HS-27A (cell line): Measurements from ENCODE around the gene ERICH6.
"Not testable (repeated sequence)": the region's sequence is repeated elsewhere in the genome, so short reads cannot be mapped to it uniquely, and the experiment has no call there.

Experiments
- DNase-seq: peaks from one replicate; pipeline ENCODE4 v3.0.0-alpha.2; 2012; ENCODE audit warnings: low read depth, missing footprints

Gene ERICH6

DNA sequence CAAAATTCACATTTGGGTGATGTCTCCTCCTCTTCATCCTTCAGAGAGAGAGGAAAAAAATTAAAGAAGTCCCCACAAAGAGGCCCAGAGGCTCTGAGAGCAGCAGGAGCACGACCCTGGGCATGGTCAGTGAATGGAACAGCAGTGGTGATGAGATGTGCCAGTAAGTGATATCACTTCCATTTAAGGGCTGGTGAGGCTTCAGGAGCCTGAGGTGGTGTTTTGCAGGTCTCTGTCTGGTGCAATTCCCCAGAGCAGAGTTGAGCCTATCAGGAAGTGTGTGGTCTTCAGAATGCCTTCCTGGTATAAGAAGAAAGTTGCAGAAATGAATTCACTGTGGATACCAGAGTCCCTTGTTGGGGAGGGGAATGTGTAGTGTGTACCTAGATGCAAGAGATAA, 21.4 kb downstream of the ERICH6 start:
- DNase-seq, result no peak

DNA sequence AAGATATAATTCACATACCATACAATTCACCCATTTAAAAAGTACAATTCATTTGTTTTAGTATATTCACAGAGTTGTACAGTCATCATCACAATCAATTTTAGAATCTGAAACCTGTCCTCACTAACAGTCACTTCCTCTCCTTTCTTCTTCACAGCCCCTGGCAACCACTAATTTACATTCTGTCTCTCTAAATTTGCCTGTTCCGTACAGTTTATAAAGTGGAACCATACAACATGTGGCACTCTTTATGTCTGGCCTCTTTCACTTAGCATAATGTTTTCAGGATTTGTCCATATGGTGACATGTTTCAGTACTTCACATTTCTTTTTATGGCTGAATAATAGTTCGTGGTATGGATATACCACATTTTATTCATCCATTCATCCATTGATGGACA, 22.7 kb downstream of the ERICH6 start:
- no peak for DNase-seq

DNA sequence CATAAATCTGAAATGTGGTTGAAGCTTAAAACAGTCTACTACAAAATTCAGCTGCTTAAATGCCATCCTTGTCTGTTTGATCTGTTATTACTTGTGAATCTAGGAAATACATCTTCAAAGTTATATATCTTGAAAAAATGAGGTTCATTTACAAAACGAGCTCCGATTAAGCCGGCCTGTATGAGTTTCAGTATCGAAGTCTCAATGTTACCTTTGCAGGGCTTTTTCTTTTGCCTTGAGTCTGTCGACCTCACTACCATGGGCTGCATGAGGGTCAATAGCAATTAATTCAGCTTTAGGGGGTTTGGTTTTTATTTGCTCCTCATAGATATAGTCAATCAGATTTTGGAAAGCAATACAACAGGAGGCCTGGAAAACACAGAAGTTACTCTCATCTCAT, 23.2 kb downstream of the ERICH6 start:
- no peak for DNase-seq

DNA sequence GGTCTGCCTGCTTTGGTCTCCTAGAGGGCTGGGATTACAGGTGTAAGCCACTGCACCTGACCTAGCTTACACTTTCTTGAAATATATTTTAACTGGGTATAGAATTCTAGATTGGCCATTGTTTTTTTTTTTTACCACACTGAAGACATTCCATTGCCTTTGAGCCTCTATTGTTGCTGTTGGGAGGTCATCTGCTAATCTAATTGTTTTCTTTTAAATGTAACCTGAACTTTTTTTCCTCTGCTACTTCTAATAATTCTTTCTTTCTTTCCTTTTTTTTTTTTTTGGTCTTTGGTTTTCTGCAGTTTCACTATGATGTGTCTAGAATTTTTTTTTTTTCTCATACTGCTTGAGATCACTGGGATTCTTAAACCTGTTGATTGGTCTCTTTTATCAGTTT, 28.1 kb downstream of the ERICH6 start:
- no peak for DNase-seq

DNA sequence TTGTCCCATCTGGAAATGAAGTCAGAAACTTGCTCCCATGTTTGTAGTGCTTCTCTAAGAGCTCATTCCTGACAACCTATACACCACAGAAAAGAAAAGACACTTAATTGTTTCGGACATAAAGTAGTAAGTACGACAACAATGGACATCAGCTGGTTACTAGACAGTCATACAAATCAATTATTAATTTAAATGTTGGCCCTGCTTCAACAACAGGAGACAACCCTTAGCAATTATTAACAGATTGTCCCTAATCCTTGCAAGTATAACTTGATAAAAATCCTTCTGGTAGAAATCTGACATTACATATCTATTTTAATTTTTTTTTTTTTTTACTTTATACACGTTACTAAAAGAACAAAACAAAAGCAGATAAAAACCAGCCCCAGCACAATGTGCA, 29.8 kb downstream of the ERICH6 start:
- no peak for DNase-seq

DNA sequence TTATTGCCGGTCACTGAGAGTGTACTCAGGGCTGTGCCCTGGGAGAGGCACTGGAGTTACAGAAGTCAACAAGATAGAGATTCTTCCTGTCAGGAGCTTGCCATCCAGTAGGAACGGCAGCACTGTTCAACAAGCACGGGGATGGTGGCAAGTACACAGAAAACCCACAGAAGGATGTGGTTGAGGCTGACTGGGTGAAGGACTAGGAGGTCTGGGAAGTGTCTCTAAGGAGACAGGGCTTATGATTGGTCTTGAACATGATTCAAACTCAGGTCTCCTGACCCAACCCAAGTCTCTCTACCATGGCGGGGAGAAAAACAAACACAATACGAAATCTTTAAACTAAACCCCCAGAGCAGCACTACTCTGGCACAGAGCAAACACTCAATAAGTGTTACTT, 37.6 kb downstream of the ERICH6 start:
- DNase-seq, result no peak

DNA sequence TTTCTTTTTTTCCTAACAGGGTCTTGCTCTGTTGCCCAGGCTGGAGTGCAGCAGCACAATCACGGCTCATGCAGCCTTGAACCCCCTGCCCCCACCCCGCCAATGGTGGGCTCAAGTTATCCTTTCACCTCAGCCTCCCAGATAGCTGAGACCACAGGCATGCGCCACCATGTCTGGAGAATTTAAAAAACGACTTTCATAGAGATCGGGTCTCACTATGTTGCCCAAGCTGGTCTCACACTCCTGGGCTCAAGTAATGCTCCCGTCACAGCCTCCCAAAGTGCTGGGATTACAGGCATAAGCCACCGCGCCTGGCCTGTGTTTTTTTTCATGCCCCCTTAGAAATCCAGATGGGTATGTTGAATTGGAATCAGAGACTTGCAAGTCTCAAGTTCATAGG, 40.3 kb downstream of the ERICH6 start:
- DNase-seq, result no peak

DNA sequence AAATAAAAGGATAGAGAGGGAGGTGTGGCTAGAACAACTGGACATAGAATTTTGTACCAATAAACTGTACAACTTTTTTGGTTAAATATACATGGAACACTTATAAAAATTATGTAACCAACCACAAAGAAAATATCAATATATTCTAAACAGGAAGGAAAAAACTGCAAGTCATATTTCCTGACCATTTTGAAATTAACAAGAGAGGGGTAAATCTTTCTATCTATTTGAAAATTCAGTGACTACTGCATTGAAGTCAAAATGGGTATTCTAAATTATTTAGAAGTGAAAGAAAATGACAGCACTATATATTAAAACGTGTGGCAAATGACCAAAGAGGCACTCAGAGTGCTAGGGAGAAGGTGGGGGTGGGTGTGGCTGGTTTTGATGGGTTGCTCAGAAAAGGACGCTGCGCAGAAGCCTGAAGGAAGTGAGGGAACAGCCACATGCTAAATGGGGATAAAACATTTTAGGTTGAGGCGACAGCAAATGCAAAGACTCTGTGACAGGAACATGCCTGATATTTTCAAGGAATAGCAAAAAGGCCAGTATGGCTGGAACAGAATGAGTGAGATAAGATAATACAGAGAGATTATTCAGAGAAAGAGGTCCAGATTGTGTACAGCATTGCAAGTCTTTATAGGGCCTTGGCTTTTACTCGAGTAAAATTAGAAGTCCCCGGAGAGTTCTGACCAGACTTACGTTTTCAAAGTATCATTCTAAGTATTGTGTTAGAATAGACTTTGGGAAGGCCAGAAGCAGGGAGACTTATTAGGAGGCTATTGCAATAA, 41.1 kb downstream of the ERICH6 start:
- no peak for DNase-seq

DNA sequence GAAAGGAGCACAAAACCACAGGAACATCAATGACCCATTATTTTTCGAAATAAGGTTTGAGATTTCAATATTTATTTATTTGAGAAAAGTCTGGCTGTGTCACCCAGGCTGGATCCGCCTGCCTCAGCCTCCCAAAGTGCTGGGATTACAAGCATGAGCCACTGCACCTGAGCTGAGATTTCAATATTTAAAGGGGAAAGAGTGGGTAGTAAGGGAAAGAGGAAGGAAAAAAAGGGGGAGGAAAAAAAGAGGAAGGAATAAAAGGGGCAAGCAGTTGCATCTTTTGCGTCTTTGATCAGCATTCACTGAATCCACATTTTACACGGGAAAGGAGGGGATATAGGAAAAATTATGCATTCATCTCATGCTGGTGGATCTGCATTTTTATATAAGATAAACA, 47.4 kb downstream of the ERICH6 start:
- DNase-seq, result no peak

DNA sequence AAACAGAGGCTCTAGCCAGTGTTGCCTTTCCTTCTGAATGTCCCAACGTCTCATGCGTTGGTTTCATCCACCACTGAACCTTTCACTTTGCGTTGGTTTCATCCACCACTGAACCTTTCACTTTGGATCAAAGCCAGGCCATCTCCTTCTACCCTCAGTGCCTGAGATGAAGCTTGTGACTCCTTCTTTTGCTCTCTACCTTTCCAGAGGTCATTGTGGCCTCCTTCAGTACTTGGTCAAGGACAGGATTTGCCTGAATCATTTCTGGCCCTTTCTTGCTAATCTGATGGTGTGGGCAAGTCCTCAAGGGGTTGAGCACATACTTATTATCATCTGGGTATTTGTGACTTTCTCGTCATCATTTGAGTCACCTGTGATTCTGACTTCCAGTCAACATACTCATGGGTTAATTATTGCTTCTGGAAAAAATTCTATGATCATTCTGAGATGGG, 50.6 kb downstream of the ERICH6 start:
- no peak for DNase-seq

DNA sequence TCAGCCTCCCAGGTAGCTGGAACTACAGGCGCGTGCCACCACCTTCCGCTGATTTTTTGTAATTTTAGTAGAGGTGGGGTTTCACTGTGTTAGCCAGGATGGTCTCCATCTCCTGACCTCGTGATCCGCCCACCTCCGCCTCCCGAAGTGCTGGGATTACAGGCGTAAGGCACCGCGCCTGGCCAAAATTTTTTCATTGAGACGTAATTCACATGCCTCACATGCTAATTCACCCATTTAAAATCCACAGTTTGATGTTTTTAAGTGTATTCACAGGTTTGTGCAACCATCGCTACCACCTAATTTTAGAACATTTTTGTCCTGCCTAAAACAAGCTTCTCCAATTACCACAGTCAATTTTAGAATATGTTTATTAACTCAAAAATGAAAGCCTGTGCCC, 63.5 kb downstream of the ERICH6 start:
- no peak for DNase-seq

DNA sequence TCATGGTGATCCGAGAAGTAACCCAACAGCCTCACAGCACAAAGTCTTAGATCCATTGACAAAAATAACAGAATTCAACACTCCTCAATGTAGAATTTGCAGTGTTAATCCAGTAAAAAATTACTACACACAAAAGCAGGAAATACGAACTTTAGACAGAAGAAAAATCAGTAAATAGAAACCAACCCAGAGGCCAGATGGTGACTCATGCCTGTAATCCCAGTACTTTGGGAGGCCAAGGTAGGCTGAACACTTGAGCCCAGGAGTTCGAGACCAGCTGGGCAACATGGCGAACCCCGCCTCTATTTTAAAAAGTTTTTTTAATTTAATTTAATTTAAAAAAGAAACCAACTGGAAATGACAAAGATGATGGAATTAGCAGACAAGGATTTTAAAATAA, 64.5 kb downstream of the ERICH6 start:
- DNase-seq, result no peak

DNA sequence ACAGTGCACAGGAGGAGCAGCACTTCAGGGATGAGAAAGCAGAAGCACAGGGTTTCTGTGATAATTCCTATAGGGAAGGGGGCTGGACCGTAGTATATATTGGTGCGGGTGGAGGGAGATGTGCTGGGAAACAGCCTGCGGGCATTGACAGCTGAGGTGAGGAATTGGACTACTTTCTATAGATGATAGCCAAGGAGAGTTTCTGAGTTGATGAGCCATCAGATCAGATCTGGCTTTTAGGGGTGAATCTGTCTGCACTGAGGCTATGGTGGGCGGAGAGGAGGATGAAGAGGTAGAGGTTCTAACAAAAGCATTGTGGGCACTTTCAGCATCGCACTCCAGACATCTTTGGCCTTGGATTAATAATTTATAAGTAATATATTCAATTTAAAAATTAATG, 67.5 kb downstream of the ERICH6 start:
- no peak for DNase-seq

DNA sequence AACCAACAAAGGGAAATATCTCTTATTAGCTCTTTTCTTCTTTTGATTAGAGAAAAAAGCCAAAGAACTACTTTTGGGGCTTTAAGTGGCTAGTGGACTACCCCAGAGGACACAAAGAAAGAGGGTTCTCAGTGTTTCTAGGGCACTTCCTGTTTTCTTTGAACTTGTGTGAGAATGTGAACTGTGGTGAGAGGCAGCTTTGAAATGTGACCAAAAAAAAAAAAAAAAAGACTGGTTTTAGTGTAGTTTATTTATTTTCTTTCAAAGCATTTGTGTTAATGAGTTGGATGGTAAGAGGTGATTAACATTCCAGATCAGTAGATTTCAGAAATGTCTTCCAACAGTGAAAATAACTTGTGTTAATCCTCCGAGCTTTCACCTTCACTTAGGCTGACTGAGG, 68.2 kb downstream of the ERICH6 start:
- DNase-seq, result no peak

DNA sequence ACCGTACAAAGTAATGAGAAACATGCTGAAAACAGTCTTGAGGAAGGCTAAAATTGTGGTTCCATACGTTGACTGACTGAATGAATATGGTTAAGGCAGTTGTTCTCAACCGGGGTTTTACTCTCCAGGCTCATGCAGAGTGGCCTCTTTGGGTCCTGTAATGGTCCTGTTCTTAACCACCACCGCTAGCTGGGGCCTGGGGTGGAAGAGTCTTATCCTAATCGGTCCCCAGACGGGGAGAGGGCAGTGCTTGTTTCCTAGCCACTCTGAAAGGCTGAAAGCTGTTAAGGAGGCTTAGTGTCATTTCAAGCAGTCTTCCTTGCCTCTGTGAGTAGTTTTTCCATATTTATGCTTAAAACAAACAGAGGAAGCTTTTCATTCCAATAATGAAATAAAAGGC, 68.6 kb downstream of the ERICH6 start:
- no peak for DNase-seq

DNA sequence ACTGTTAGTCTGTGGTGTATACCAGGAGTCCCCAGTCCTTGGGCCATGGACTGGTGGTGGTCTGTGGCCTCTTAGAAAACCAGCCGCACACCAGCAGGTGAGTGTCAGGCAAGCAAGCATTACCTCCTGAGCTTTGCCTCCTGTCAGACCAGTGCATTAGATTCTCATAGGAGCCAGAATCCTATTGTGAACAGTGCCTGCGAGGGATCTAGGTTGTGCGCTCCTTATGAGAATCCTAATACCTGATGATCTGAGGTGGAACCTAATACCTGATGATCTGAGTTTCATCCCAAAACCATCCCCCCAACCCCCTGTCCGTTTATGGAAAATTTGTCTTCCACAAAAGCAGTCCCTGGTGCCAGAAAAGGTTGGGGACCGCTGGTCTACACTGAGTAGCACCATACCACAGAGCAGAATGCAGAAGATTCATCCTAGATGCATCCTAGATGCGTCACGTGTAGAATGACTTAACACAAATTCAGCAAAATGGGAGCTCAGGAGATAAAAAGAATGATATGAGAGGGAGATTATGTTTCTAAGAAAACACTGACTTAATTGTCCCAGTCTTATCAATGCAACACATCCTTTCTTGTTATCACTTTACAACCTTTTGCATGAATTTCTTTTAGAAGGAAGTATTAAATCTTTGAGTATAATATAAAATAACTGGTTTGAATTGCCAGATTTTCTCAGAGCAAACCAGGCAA, 72.1 kb downstream of the ERICH6 start:
- no peak for DNase-seq

DNA sequence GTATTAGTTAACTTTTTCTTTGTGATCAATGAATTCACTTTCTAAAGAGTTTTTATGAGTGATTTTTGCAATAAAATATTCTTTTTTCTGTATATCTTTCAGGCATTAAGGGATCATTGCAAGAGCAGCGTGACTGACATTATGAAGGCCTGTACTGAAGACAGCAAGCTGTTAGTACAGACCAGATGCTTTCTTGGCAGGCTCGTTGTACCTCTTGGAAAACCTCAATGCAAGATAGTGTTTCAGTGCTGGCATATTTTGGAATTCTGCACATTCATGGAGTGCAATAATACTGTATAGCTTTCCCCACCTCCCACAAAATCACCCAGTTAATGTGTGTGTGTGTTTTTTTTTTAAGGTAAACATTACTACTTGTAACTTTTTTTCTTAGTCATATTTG, 76.2 kb downstream of the ERICH6 start:
- no peak for DNase-seq

DNA sequence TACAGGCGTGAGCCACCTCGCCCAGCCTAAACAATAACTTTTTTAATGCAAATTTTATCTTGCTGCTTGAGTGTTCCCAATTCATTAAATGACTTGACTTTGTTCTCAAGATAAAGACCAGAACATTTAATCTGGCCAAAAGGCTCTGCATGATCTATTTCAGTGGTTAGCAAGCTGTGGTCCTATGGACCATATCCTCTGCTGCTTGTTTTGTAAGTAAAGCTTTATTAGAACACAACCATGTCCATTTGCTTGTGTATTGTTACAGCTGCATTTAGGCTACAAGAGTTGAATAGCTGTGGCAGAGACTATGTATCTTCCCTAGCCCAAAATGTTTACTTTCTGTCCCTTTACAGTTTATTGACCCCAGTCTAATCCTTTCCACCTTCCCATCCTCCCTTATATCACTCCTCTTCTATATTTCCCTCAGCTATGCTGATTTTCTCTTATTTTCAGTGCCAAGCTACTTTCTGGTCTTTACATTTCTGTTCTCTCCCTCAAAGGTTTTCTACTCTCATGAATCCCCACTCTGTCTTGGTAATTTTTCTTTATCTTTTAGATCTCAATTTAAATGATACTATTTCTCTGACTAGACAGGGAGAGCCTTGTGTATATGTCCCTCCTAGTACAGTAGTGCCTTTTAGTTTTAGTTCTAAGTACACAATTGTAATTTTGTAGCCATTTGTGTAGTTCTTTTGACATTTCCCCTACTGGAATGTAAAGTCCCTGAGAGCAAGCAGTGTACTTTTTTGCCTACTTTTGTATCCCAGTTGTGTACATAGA, 77.4 kb downstream of the ERICH6 start:
- DNase-seq, result no peak

DNA sequence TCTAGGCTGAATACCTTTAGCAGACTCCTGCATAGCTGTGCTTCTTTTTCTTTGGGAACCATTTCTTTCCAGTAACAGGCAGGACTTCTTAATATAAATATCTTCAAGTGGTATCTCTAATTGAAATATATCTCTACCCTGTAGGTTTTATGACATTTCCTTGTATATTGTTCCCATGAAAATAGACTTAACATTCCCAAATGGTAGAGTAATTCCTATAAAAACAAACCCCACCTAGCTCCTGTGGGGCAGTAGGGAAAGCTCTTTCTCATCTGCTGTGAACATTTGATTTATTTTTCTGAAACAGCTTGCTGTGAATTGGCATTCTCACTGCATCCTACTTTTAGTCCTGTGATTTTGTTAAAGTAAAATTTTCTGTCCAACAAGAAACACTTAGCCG, 79.8 kb downstream of the ERICH6 start:
- DNase-seq, result no peak

DNA sequence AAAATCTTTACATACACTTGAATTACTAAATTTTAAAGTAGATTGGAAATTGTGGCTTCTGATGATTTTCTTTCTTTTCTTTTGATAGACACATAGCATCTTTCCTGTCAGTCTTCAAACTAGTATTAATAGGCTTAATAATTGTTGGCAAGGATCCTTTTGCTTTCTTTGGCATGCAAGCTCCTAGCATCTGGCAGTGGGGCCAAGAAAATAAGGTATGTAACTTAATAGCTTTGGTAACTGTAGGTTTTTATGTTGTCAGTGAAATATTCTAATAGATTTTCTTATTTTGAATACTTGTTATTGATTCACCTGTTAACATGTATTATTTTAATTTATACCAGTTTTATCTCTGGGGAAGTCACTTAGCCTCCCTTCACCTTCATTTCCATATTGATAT, 80.8 kb downstream of the ERICH6 start:
- not testable (repeated sequence) for DNase-seq

DNA sequence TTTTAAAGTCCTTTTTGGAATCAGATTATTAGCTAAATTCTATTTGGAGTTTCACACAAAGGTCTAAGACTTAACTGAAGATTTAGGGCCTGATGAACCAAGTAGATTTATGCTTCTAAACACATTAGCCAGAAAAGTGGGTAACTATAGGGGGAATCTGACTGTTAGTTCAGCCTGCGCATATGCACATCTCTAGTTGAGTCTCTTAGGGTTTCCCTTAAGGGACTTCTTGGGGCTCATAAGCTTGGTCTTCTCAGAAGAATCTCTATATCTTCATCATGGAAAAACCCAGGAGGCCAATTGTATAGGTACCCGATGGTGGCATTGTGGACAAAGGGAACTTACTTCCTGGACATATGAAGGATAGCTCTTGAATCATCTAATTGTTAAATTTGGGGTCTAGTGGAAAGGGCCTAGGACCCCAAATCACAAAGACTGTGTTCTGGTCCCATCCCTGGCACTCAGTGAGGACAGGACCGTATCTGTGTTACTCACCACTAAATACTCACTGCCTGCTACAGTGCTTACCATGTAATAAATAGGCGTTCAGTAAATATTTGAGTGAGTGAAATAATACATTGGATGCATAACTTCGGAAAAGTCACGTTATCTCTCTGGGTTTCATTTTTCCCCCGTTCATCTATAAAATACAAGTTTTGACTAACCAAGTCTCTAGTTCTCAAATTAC, 83.6 kb downstream of the ERICH6 start:
- no peak for DNase-seq

DNA sequence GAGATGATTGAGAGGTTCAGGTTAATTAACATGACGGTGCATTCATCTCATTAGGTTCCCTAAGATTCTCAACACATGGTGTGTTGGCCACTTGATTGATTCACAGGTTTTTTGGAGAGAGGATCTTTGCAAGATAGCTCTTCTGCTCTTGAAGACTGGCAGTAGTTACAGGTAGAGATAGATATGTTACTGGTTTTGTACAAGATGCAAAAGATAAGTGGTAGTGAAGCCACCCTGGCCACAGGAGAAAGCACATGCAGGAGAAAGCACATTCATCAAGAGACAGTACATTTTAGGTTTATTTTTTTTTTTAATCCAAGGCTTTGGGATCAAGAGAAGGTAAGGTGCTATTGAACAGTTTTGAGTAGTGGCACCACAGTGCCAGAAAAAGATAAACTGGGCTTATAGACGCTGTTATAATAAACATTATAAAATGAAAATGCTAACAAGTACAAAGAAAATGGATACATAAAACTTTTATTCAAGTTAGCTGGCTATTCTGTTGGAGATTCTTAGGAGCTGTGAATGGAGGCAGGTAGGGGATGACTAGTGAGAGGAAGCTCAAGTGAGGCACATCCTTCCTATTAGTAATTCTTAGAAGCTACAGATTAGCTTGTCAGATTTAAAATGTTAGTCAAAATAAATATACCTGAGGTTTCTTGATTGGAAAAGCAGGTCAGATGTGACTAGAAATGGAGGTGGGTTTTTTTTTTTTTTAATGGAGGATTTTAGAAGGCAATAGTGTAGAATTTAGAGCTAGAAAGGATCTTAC, 89.8 kb downstream of the ERICH6 start:
- no peak for DNase-seq
